Activated naive CD4-positive, alpha-beta T cell (primary cell): ENCODE measurements around the gene ZFP28.

Experiments used
- DNase-seq, 4 experiments: peaks; one replicate each; lab custom pipeline; 2025; lab: John Stamatoyannopoulos, UW

ZFP28 gene

GRCh38 chr19:56595548-56595899 is 56.8 kb downstream of the ZFP28 start:
- DNase-seq = no peak

GRCh38 chr19:56596676-56597075 is 57.9 kb downstream of the ZFP28 start:
- no peak for DNase-seq

- no peak for DNase-seq
Measured at GRCh38 chr19:56597696-56598095, 58.9 kb downstream of the ZFP28 start.

GRCh38 chr19:56601375-56601774 is 62.6 kb downstream of the ZFP28 start:
- DNase-seq = no peak

GRCh38 chr19:56603829-56604228 is 65.1 kb downstream of the ZFP28 start:
- DNase-seq = no peak
